Esophagus muscularis mucosa (tissue), 4 donors: ENCODE results near the gene CMTM4.

Source experiments
- CTCF ChIP-seq, 3 experiments: fragments of 200-600 bp in 2 of 3; fragments of 450-650 bp in 1 of 3; sonication (generic) in 2 of 3; IDR thresholded peaks; one replicate each; pipeline ENCODE4 v1.5.1; 2017 to 2019; ENCODE audit warnings: antibody characterized with exemption in 3 of 3, mild to moderate bottlenecking in 2 of 3, moderate library complexity in 1 of 3
- EP300 ChIP-seq: sonication (generic); formaldehyde crosslinking; IDR thresholded peaks from one replicate; pipeline ENCODE4 v1.6.1; 2017; ENCODE audit warnings: antibody characterized with exemption
- POLR2A ChIP-seq: fragments of 450-650 bp; IDR thresholded peaks from one replicate; pipeline ENCODE4 v1.6.1; 2017; ENCODE audit warnings: antibody characterized with exemption, moderate library complexity, mild to moderate bottlenecking, low read depth

GRCh38 chr16:66592814-66593213 lies 103.7 kb downstream of the CMTM4 start:
- TF ChIP-seq CTCF (IDR thresholded peaks at IDR 0.05): no peak
- no peak for TF ChIP-seq POLR2A
- TF ChIP-seq EP300: no peak
